ENCODE results near the gene DENND2A. TPM values are rescaled to one million over a fixed set of nuclear protein-coding genes. Genes with fewer than 3 reads are reported as not detected.

DENND2A gene
- total and polyA plus RNA-seq, 10 of the 15 experiments (the other 5 are each of a cell fraction or from before 2014, with no cell fraction given), result 0.01 TPM; not detected in 9

GRCh38 chr7:140518370-140519006 is 122.1 kb downstream of the DENND2A start:
- ChIA-PET POLR2A (no interaction called here), RAD21 (ENCODE audit: unreplicated experiment) (interaction anchor here (0.9 to 1.6 kb wide), 6 partner anchors 134 to 495 kb away, joined by 3 to 8 read pairs (median 4); partner anchors contain the start of gene NDUFB2), SMC1A (ENCODE audit: uncharacterized antibody, unreplicated experiment) (interaction anchor here (1.1 to 1.2 kb wide), 2 partner anchors 131 to 134 kb away, joined by 4 to 5 read pairs; no protein-coding TSS in a partner anchor), CTCF (interaction anchor here (0.7 to 3.1 kb wide), 9 partner anchors 17 to 495 kb away, joined by 3 to 29 read pairs (median 4); no protein-coding TSS in a partner anchor)
- Histone ChIP-seq H4K20me1 (ENCODE audit: control insufficient read depth, insufficient read depth) (no peaks in the 10 kb centered on the region), H3K79me2 (ENCODE audit: control insufficient read depth, insufficient read depth, low read length) (no peaks in the 10 kb centered on the region), H2AFZ (ENCODE audit: control insufficient read depth, low read depth, low read length) (no peak overlapping the region), H3K27me3 (replicated peaks in 1 of 2; ENCODE audit: control insufficient read depth in 2 of 2, insufficient read depth in 2 of 2, low read length in 1 of 2) (no peaks in the 10 kb centered on the region; a peak in 2 of 4 replicates), H3K36me3 (ENCODE audit: control insufficient read depth in 2 of 2, insufficient read depth in 2 of 2, low read length in 1 of 2) (no peaks in the 10 kb centered on the region), H3K4me1 (ENCODE audit: control insufficient read depth, insufficient read depth, low read length) (no peaks in the 10 kb centered on the region), H3K4me2 (ENCODE audit: control insufficient read depth, insufficient read depth) (no peak overlapping the region), H3K9me3 (replicated peaks; ENCODE audit: control insufficient read depth, insufficient read depth, low read length) (no peaks in the 10 kb centered on the region), H3K4me3 (no peak overlapping the region), H3K9ac (ENCODE audit: control insufficient read depth, insufficient read depth, low read length) (no peak overlapping the region), H3K27ac (ENCODE audit: control insufficient read depth, insufficient read depth) (no peak overlapping the region)
- WGBS (ENCODE audit: insufficient coverage, insufficient replicate concordance, low lambda C conversion rate, missing lambda C conversion rate), result 37% methylated on average over 15 of the region's 15 CpGs
- in situ Hi-C loops (cut with MboI) (loop anchor here (5.0 to 10.0 kb wide), 2 partner anchors 139 to 486 kb away; no protein-coding TSS in a partner anchor), intact Hi-C loops (cut with micrococcal nuclease; ENCODE audit: unreplicated experiment) (loop anchor here (1.0 to 5.0 kb wide), 3 partner anchors 135 to 1014 kb away; no protein-coding TSS in a partner anchor)
- TF ChIP-seq NFYB (IDR thresholded peaks at IDR 0.05; ENCODE audit: insufficient read depth, low read depth, low read length) (no peak), ZNF217 (IDR thresholded peaks at IDR 0.05) (no peak), SUPT20H (IDR thresholded peaks at IDR 0.05; ENCODE audit: borderline replicate concordance, control insufficient read depth, low read depth, low read length) (no peak), PAX5 (IDR thresholded peaks at IDR 0.05; ENCODE audit: borderline replicate concordance, low read depth, low read length) (no peak), NFXL1 (IDR thresholded peaks at IDR 0.05; ENCODE audit: borderline replicate concordance) (no peak), TCF12 (IDR thresholded peaks at IDR 0.05; ENCODE audit: low read depth, low read length) (no peak), HDAC6 (IDR thresholded peaks at IDR 0.05; ENCODE audit: unreplicated experiment) (no peak), MTA3 (IDR thresholded peaks at IDR 0.05; ENCODE audit: borderline replicate concordance, low read length) (no peak), STAT1 (conservative IDR thresholded peaks at IDR 0.05) (no peak), ZNF592 (IDR thresholded peaks at IDR 0.05) (no peak), MXI1 (IDR thresholded peaks at IDR 0.05; ENCODE audit: low read depth, low read length) (no peak), RB1 (IDR thresholded peaks at IDR 0.05; ENCODE audit: borderline replicate concordance) (no peak)
- ATAC-seq (no peak), DNase-seq (ENCODE audit: low read depth, low spot score) (no peak), FAIRE-seq (no peak)
- no TSS peak for BruUV-seq (replicated peaks)

All from GM12878 (cell line).